Activated T-cell treated with anti-CD3 and anti-CD28 coated beads, Interleukin-2, amount 50 U/mL, for 24 hours (primary cell): Measurements from ENCODE around the gene CNTNAP2.

Source experiments
- DNase-seq: peaks from one replicate; pipeline ENCODE4 v3.0.0-alpha.2; 2020
- H3K27ac Mint-ChIP-seq: 2 replicates; pipeline ENCODE4 v1.8.0; 2020; ENCODE audit warnings: mild to moderate bottlenecking, mixed read lengths
- H3K27me3 Mint-ChIP-seq: 2 replicates; pipeline ENCODE4 v1.8.0; 2020; ENCODE audit warnings: mixed read lengths
- H3K36me3 Mint-ChIP-seq: 2 replicates; pipeline ENCODE4 v1.8.0; 2020; ENCODE audit warnings: low read depth, mixed read lengths
- H3K4me1 Mint-ChIP-seq: 2 replicates; pipeline ENCODE4 v1.8.0; 2020; ENCODE audit warnings: low read depth, mixed read lengths
- H3K4me3 Mint-ChIP-seq: 2 replicates; pipeline ENCODE4 v1.8.0; 2020; ENCODE audit warnings: mild to moderate bottlenecking, moderate library complexity, mixed read lengths
- H3K9me3 Mint-ChIP-seq: 2 replicates; pipeline ENCODE4 v1.8.0; 2020; ENCODE audit warnings: mixed read lengths

Gene CNTNAP2

GRCh38 chr7:148337995-148338747, 2221.6 kb downstream of the CNTNAP2 start:
- H3K36me3 Mint-ChIP-seq: no peaks in the 10 kb centered on the region
- no peaks in the 10 kb centered on the region for H3K9me3 Mint-ChIP-seq
- peaks cover 83% of the 10 kb centered on the region for H3K27me3 Mint-ChIP-seq
- no peak for DNase-seq
- no peak overlapping the region for H3K4me3 Mint-ChIP-seq
- no peak overlapping the region for H3K27ac Mint-ChIP-seq
- H3K4me1 Mint-ChIP-seq: peaks cover 15% of the 10 kb centered on the region

GRCh38 chr7:148340438-148341280, 2224.1 kb downstream of the CNTNAP2 start:
- H3K4me3 Mint-ChIP-seq: no peak overlapping the region
- H3K27me3 Mint-ChIP-seq: peaks cover 79% of the 10 kb centered on the region

GRCh38 chr7:148344406-148344805, 2227.8 kb downstream of the CNTNAP2 start:
- no peak for DNase-seq
- Mint-ChIP-seq H3K27me3 (peaks cover 47% of the 10 kb centered on the region), H3K4me3 (no peak overlapping the region), H3K27ac (no peak overlapping the region), H3K4me1 (peaks cover 6% of the 10 kb centered on the region), H3K9me3 (no peaks in the 10 kb centered on the region), H3K36me3 (no peaks in the 10 kb centered on the region)

More at GRCh38 chr7:148340438-148341280, 2224.1 kb downstream of the CNTNAP2 start:
- DNase-seq: no peak
- Mint-ChIP-seq H3K36me3 (no peaks in the 10 kb centered on the region), H3K9me3 (no peaks in the 10 kb centered on the region), H3K4me1 (peaks cover 15% of the 10 kb centered on the region), H3K27ac (no peak overlapping the region)

- Mint-ChIP-seq H3K36me3 (no peaks in the 10 kb centered on the region), H3K27me3 (peaks cover 20% of the 10 kb centered on the region), H3K27ac (no peak overlapping the region), H3K4me3 (no peak overlapping the region), H3K9me3 (no peaks in the 10 kb centered on the region), H3K4me1 (no peaks in the 10 kb centered on the region)
- DNase-seq: no peak
Observed at GRCh38 chr7:148347981-148348380, 2231.4 kb downstream of the CNTNAP2 start.

- Mint-ChIP-seq H3K4me1 (no peaks in the 10 kb centered on the region), H3K27me3 (peaks cover 15% of the 10 kb centered on the region), H3K27ac (no peak overlapping the region), H3K4me3 (no peak overlapping the region), H3K9me3 (no peaks in the 10 kb centered on the region), H3K36me3 (no peaks in the 10 kb centered on the region)
- no peak for DNase-seq
Observed at GRCh38 chr7:148348466-148348865, 2231.9 kb downstream of the CNTNAP2 start.

GRCh38 chr7:148356303-148356702, 2239.7 kb downstream of the CNTNAP2 start:
- Mint-ChIP-seq H3K36me3 (no peaks in the 10 kb centered on the region), H3K4me1 (no peaks in the 10 kb centered on the region), H3K27ac (no peak overlapping the region), H3K27me3 (peaks cover 12% of the 10 kb centered on the region), H3K9me3 (no peaks in the 10 kb centered on the region), H3K4me3 (no peak overlapping the region)
- DNase-seq: no peak

- DNase-seq: no peak
- H3K9me3 Mint-ChIP-seq: no peaks in the 10 kb centered on the region
- no peaks in the 10 kb centered on the region for H3K4me1 Mint-ChIP-seq
- H3K4me3 Mint-ChIP-seq: no peak overlapping the region
- peaks cover 8% of the 10 kb centered on the region for H3K27me3 Mint-ChIP-seq
- H3K36me3 Mint-ChIP-seq: no peaks in the 10 kb centered on the region
- no peak overlapping the region for H3K27ac Mint-ChIP-seq
Observed at GRCh38 chr7:148362541-148362940, 2245.9 kb downstream of the CNTNAP2 start.

- no peaks in the 10 kb centered on the region for H3K4me1 Mint-ChIP-seq
- no peak for DNase-seq
- no peak overlapping the region for H3K4me3 Mint-ChIP-seq
- H3K27ac Mint-ChIP-seq: no peak overlapping the region
- peaks cover 8% of the 10 kb centered on the region for H3K27me3 Mint-ChIP-seq
- H3K36me3 Mint-ChIP-seq: no peaks in the 10 kb centered on the region
- no peaks in the 10 kb centered on the region for H3K9me3 Mint-ChIP-seq
Observed at GRCh38 chr7:148367731-148368475, 2251.3 kb downstream of the CNTNAP2 start.

GRCh38 chr7:148368562-148368961, 2252.0 kb downstream of the CNTNAP2 start:
- Mint-ChIP-seq H3K27ac (no peak overlapping the region), H3K9me3 (no peaks in the 10 kb centered on the region), H3K27me3 (peaks cover 8% of the 10 kb centered on the region), H3K4me3 (no peak overlapping the region), H3K4me1 (no peaks in the 10 kb centered on the region), H3K36me3 (no peaks in the 10 kb centered on the region)
- no peak for DNase-seq

- no peak for DNase-seq
- Mint-ChIP-seq H3K4me3 (no peak overlapping the region), H3K36me3 (no peaks in the 10 kb centered on the region), H3K27ac (no peak overlapping the region), H3K4me1 (no peaks in the 10 kb centered on the region), H3K27me3 (peaks cover 8% of the 10 kb centered on the region), H3K9me3 (no peaks in the 10 kb centered on the region)
Observed at GRCh38 chr7:148371280-148371937, 2254.8 kb downstream of the CNTNAP2 start.

GRCh38 chr7:148374396-148375259, 2258.0 kb downstream of the CNTNAP2 start:
- Mint-ChIP-seq H3K36me3 (no peaks in the 10 kb centered on the region), H3K9me3 (no peaks in the 10 kb centered on the region), H3K27me3 (peaks cover 8% of the 10 kb centered on the region), H3K4me3 (no peak overlapping the region), H3K4me1 (no peaks in the 10 kb centered on the region), H3K27ac (no peak overlapping the region)
- DNase-seq: no peak

GRCh38 chr7:148379677-148380076, 2263.1 kb downstream of the CNTNAP2 start:
- Mint-ChIP-seq H3K4me1 (no peaks in the 10 kb centered on the region), H3K9me3 (no peaks in the 10 kb centered on the region), H3K27ac (no peak overlapping the region), H3K4me3 (no peak overlapping the region), H3K36me3 (no peaks in the 10 kb centered on the region), H3K27me3 (no peaks in the 10 kb centered on the region)
- no peak for DNase-seq

GRCh38 chr7:148380596-148381419, 2264.2 kb downstream of the CNTNAP2 start:
- Mint-ChIP-seq H3K27me3 (no peaks in the 10 kb centered on the region), H3K4me3 (no peak overlapping the region), H3K4me1 (no peaks in the 10 kb centered on the region), H3K9me3 (no peaks in the 10 kb centered on the region), H3K36me3 (no peaks in the 10 kb centered on the region), H3K27ac (no peak overlapping the region)
- DNase-seq: no peak
